Erythroblast (primary cell): ENCODE results near the gene STEAP1B.
"Not testable (repeated sequence)": the region's sequence is repeated elsewhere in the genome, so short reads cannot be mapped to it uniquely, and the experiment has no call there.

Experiments
- DNase-seq, 2 experiments: peaks; one replicate each; lab custom pipeline; 2025; lab: John Stamatoyannopoulos, UW
- GATA1 ChIP-seq: IDR thresholded peaks from 2 replicates; pipeline ENCODE4 v1.6.1; 2011; ENCODE audit warnings: low read depth, mild to moderate bottlenecking, control low read depth, low read length, moderate library complexity
- POLR2A ChIP-seq: IDR thresholded peaks from 2 replicates; pipeline ENCODE4 v1.6.1; 2011; ENCODE audit warnings: mild to moderate bottlenecking, low read length

Gene STEAP1B

DNA sequence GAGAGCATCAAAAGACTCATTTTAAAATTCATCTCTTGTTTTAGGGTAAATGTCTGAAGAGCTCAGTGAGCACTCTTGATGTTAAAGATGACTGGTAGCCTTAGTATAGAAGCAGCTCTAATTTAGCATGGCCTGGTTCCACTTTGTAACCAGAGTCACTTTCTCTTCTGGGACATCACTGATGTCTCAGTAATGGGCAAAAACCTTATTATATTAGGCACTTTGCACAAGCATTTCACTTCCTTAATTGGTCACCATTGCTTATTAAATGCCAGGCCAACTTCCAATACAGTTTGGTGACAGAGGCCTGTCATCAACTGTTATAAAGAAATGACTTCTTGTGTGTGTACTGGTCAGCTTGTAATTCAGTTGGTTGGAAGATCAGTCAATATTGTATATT, 53.0 kb downstream of the STEAP1B start:
- no peak for TF ChIP-seq GATA1
- no peak for TF ChIP-seq POLR2A
- DNase-seq: no peak

DNA sequence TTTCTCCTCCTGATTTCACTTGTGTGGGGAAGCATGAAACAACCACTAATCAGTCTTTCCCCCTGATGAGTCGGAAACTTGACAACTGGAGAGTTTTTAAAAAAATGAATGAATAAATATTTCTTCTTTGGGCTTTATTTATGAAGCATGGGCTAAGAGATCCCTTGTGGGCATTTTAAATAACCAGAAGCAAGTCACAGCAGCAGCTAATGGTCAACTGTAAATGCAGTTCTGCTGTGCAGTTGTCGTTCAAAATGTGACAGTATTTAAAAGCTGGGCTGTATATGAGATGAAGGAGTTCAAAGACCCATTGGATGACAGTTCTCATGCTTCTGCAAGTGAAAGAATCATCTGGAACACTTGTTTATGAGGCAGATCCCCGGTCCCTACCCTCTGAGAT, 54.1 kb downstream of the STEAP1B start:
- no peak for DNase-seq
- TF ChIP-seq POLR2A (no peak), GATA1 (no peak)

DNA sequence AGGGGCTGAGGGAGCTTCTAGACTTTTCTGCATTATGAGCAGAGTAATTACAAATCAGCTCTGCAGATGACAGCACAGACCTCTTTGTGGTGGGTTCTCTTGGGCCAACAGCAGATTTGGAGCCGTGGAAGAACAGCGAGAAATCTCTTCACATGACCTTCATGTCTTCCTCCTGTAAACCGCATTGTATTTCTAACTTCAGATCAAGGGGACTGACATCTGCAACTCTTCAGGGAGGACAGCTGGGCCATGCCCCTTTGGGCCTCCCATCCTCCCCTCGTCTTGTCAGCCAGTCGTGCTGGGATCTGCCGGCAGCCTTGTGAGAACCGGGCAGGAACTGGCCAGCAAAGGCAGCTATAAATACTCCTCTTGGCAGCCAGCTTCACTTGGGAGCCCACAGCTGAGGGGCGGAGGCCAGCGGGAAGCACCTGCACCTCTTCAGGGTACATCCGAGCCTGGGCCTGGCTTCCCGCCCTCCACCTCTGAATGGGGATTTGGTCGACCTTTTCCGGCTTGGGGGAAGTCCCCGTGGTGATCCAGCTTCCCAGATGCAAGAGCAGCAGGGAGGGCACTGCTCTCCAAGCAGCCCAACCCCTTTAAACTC, 54.7 kb downstream of the STEAP1B start:
- DNase-seq: no peak
- TF ChIP-seq POLR2A (no peak), GATA1 (no peak)

DNA sequence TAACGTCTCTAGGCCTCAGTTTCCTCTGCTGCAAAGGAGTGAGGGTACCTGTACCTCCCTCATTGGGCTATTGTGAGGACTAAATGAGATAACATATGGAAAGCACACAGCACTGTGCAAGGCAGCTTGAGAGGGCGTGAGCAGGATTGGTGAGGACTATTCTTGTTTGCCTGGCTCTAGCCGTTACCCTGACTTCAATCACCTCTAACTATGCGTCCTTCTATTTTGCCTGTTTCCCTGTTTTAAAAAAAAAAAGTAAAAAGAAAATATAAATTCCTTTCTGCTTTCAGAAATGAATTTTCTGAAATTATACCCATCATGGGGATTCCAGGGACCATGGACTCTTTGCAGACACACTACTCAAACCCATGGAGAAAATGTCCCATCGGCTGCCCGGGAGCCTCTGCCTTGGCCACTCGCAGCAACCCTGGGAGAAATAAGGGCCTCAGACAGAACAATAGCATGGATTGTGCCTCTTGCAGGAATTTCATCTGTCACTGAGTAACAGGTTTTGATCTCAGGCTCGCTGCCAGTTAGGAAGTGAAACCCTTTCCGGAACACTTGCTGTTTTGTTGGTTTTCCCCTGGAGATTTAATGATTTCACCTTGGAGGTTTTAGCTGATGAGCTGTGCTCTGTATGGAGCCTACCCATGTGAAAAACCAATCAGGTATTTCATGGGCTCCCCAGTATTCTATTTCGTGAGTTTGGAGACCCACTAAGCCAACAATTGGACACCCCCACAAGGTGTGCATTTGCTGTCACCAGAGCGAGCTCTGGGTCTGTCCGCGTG, 55.6 kb downstream of the STEAP1B start:
- no peak for TF ChIP-seq GATA1
- no peak for TF ChIP-seq POLR2A
- DNase-seq: no peak

DNA sequence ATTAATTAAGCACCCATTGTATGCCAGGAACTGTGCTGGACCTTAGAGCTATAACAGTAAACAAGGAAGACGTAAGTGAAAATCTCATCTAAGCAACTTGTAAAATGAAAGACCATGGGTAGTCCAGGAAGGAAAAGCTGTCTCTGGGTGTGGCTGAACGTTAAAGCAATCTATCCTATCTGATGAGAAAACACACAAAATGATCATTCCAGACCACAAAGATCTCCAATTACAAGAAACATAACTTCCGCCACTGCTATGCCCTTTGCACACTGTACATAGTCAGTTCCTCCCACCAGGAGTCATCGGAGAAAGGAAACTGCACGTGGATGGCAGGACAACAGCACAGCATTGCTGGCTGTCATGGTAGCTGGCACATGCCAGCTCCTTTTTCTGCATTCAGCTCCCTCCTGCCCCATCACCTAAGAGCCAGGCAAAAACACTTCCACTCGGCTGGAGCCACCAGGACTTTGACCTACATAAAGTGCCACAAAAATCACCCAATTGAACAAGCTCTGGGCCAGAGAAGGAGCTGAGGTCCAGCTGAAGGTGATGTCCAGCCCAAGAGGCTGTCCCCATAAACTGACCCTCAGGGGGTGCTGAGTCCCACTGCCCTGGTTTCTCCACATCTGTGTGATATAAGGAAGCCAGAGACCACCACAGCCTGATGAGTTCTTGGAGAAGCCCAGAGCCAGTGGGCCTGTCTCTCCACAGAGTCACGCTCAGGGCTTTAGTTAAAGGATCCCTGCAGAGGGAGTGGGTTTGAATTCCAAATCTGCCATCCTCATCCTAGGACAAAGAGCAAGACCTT, 56.4 kb downstream of the STEAP1B start:
- TF ChIP-seq GATA1 (no peak), POLR2A (no peak)
- DNase-seq: no peak

DNA sequence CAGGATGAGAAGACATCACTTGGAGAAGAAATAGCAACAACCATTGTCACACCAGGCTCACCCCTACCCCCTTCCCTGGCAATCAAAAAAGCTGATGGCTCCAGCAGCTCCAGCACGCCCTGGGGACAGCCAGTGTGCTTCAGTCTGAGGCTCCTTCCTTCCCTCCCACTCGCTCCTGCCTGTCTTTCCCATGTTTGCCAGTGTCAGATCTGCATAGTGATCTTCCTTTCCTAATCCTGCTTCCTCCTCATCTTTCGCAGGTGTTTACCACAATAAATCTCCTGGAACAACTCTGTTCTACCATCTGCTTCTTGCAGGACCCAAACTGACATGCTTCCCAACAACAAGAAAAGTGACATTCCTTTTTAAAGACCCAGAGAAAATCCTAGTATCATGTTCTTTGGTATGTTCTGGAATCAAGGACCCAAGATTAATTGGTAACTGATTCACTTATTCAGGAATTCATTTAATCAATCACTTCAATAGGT, 57.1 kb downstream of the STEAP1B start:
- no peak for DNase-seq

DNA sequence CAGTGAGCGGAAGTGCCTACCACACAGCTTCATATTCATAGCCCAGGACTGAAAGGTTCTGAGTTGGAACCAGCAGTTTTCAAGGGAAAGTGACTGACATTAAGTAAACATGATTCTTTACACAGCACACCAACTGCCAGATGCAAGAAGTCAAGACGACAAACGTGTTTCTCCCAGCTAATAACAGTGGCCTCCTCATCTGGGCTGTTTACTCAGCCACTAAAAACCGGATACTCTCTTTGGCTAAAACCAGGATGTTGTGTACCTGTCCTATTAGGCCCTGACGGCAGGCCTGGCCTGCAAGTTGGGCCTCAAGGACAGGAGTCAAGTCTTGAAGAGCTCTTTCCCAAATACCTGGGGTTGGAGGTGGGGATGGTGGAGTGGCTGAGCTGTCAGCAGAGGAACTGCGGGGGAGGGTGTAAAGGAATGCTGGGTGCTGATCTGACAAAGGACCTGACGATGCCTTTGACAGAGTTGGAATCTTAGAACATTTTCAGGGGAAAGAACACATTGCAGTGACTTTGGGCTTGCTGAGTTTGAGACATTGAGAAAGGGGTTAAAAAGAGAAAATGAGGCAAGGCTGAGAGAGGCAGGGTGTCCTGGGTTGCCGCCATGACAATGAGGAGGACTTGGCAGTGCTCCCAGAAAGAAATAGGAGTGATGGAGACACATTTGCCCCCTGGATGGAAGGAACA, 57.7 kb downstream of the STEAP1B start:
- no peak for TF ChIP-seq GATA1
- no peak for DNase-seq

More for the DNA sequence above, 57.1 kb downstream of the STEAP1B start:
- TF ChIP-seq POLR2A (no peak), GATA1 (no peak)

DNA sequence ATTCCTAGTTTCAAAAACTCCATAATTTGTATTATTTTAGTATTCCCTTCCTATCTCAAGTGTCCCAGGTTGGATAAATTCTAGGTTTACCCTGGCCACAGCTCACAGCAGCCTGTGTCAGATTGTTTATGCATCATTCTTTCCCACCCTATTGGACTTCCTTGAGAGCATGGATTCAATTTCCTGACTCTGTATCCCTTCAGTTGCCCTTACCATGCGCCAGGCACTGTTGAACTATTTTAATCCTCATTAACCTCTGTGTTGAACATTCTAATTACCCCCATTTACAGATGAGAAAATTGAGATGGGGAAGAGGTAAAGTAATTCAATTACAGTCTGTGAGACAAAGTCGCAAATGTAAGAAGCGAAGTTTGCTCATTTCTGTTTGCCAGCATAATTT, 58.8 kb downstream of the STEAP1B start:
- no peak for DNase-seq
- no peak for TF ChIP-seq GATA1
- no peak for TF ChIP-seq POLR2A

DNA sequence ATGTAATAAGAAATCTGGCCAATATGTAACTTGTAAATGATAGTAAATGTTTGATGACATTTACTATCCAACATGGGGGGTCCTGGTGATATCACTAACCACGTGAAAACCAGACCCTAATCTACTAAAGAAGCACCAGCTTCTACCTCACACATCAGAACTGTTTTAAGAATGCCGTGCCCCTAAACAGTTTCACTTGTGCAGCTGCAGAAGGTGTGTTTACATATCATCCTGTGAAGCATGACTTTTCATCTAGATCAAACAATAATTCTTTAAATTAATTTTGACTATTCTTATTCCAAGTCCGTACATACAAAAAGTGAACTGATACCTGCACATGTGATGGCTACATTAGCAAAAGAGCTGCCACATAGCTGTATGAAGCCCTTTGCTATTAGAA, 61.0 kb downstream of the STEAP1B start:
- TF ChIP-seq GATA1 (no peak), POLR2A (no peak)

DNA sequence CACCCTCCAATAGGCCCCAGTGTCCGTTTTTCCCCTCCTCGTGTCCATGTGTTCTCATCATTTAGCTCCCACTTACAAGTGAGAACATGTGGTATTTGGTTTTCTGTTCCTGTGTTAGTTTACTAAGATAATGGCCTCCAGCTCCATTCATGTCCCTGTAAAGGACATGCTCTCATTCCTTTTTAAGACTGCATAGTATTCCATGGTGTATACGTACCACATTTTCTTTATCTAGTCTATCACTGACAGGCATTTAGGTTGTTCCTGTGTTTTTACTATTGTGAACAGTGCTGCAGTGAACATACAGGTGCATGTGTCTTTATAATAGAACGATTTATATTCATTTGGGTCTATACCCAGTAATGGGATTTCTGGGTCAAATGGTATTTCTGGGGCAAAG, 63.4 kb downstream of the STEAP1B start:
- not testable (repeated sequence) for DNase-seq

More for the DNA sequence above, 61.0 kb downstream of the STEAP1B start:
- DNase-seq: no peak

DNA sequence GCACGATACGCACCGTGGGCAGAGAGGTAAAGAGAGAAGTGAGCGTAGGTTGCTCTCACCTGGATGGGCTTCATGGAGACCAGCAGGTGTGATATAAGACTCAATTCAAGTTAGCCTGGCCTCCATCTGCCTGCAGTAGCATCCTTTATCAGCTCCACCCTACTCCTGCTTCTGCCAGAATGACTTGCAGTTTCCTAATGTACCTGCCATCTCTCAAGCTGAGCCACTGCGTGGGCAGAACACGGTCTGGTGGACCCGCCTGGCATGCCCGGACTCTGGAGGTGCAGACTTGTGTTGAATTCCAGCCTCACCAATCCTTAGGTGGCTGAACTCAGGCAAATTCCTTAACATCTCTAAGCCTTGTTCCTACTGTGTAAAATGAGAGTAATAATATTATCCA, 64.3 kb downstream of the STEAP1B start:
- DNase-seq: no peak
- TF ChIP-seq GATA1 (no peak), POLR2A (no peak)

DNA sequence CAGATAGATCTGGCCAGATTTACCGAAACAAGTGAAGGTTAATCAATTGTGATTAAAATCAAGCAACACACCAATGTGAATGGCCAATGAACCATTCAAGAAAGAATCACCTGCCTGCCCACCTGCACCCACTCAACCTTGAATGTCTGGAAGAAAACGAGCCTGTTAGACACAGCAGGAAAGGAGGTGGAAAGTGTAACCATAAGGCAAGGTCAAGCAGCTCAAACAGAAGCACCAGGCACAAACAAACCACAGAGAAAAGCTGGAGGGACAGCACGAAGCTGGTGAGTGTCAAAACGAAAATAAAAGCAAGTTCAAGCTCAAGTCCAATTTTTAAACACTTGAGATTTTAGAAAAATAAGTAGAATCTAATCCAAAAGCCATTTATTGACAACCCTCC, 64.9 kb downstream of the STEAP1B start:
- no peak for DNase-seq
- TF ChIP-seq GATA1 (no peak), POLR2A (no peak)

DNA sequence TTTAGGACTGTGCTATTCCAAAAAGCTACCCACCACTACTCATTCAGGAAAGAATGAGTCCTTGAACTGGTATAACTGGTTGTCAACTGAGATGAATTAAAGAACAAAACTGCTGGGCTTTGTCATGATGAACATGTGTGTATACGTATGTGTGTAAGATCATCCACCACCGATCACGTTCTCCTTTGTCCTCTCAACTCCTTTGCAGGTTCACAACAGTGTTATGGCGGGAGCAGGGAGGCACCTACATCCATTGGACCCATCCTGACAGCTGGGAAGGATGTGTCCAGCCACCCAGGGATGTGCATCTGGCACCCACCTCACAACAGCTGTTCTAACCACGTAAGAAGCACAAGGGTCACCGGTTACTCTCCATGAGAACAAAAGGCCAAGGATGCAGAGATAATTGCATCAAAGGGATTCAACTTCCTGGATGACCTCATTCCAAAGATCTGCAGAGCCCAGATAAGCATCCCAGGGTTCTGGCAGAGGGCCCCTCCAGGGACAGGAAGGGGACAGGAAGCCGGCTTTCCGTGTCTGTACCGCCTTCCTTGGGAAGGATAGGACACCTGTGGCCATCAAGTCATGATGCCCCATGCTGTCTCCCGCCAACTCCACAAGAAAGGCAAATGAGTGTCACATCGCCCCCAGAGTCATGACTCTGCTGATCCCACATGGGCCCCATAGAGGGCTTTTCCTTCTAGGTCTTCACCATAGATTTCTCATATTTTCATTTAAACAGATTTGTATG, 66.1 kb downstream of the STEAP1B start:
- no peak for DNase-seq
- TF ChIP-seq POLR2A (no peak), GATA1 (no peak)

DNA sequence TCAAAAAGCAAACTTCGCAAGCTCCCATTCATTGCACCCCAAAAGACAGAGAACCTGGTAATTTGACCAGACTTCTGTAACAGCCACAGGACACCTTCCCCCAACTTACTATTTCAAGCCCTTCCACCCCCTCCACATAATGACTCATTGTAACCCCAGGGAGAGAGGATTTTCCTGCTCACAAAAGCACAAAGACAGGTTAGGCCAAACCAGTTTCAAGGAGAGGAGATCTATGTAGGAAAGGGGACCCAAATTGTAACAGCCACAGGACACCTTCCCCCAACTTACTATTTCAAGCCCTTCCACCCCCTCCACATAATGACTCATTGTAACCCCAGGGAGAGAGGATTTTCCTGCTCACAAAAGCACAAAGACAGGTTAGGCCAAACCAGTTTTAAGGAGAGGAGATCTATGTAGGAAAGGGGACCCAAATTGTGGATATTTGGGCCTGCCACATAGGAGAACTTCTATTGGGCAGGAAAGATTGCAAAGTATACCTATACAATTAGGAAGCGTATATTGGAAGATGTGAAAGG, 66.8 kb downstream of the STEAP1B start:
- DNase-seq: not testable (repeated sequence)
